Activated CD8-positive, alpha-beta memory T cell treated with anti-CD3 and anti-CD28 coated beads, Interleukin-2, amount 50 U/mL, for 1 hour (primary cell): ENCODE results near the gene GRAMD2B.

ENCODE experiments used
- DNase-seq: peaks from one replicate; pipeline ENCODE4 v3.0.0-alpha.2; 2020; ENCODE audit errors: extremely low read depth

GRAMD2B gene

GRCh38 chr5:126477294-126478117, 54.3 kb downstream of the GRAMD2B start:
- no peak for DNase-seq

- no peak for DNase-seq
Observed at GRCh38 chr5:126479810-126480209, 56.6 kb downstream of the GRAMD2B start.

DNA sequence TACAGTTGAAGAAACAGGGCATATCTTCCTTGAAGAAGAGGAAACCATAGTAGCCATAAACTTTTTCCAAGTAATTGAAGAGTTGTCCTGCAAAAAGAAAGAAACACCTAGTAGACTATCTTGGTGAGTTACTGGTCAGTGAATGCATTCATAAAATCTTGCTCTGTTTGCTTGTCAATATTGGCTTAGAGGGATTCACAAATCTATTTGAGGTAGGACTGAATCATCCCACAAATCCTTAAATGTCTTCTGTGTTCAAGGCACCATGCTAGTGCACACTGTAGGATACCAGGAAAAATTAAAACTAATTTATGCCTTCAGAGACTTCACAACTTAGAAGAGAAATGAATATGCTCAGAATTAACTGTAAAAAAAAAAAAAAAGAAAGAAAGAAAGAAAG, 57.6 kb downstream of the GRAMD2B start:
- no peak for DNase-seq

- no peak for DNase-seq
Observed at GRCh38 chr5:126481243-126481642, 58.0 kb downstream of the GRAMD2B start.

GRCh38 chr5:126482591-126482990, 59.4 kb downstream of the GRAMD2B start:
- DNase-seq: no peak

- no peak for DNase-seq
Observed at GRCh38 chr5:126483156-126483555, 59.9 kb downstream of the GRAMD2B start.

DNA sequence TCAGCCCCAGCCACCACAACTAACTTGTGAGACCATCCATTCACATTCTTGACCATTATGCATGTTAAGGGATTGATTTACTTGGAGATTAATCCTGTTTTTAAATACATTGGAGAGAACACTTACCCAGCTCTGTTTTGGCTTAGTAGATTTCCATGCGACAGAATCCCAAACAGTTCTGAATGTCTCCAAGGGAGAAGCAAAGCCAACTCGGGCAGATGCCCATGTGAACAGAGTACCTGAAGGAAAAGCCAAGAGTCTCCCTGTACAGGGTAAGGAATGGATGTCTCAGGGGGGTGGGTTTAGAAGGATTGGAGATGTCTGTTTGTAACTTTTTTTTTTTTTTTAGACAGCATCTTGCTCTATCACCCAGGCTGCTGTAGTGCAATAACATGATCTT, 61.0 kb downstream of the GRAMD2B start:
- no peak for DNase-seq

DNA sequence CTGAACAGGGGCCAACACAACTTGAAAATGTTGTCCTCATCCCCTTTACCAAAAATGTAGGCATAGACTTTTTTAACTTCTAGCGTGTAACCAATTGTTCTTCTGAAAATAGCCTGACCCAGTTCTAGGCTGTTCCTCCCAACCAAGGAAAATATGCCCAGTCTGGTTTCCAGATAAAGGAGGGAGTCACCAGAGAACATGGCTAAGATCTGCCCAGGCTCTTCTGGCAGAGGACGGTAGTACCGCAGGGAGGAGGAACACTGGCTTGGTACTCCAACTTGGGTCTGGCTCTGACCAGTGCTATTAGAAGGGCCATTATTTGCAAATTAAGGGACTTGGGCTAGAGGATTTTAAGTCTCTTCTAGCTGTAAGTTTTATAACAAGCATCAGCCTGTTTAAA, 63.1 kb downstream of the GRAMD2B start:
- no peak for DNase-seq

DNA sequence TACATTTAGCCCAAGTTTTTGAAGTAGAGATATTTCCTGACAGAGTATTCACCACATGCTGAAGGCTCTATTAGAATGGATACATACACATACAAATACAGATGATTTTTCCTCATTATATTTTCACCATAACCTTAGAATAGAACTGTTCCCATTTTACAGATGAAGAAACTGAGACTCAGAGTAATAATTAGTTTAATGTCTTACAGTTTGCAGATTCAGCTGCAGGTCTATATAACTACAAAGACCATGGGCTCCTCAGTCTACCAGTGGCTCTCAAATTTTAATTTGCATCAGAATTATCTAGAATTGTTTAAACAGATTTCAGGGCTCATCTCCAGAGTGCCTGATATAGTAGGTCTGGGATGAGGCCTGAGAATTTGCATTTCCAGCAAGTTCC, 64.4 kb downstream of the GRAMD2B start:
- DNase-seq: no peak

- DNase-seq: no peak
Observed at GRCh38 chr5:126488443-126489065, 65.3 kb downstream of the GRAMD2B start.

DNA sequence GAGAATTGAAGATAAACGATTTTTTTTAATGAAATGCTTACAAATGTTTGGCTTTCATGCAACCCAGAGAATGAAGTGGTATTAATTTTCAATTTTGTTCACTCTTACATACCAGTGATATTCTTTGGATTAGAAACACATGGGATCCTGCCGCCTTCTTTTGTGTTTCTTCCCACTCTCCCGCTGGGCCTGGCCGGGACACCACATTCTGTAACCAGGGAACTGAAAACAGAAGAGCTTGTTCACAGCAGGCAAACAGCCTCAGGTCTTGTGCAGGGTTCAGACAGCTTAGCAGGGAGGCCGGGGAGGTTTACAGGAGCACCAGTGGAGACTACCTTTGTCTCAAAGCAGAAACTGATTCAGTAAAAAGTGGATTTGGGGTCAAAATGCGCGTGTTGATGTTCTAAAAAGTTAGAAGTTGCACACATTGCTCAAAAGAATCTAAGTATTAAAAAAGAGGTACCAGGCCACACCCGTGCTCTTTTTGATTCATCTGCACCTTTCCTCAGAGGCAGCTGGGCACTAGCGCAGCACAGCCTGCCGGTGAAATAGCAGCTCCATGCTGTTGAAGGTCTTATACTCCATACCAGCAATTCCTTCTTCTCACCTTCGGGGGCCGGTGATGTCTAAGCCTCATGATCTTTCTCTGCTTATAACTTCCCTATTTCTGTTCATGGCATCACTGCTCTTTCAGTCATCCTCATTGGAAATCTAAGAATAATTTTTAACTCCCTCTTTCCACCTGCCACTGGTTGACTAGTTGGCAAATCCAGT, 67.1 kb downstream of the GRAMD2B start:
- no peak for DNase-seq

DNA sequence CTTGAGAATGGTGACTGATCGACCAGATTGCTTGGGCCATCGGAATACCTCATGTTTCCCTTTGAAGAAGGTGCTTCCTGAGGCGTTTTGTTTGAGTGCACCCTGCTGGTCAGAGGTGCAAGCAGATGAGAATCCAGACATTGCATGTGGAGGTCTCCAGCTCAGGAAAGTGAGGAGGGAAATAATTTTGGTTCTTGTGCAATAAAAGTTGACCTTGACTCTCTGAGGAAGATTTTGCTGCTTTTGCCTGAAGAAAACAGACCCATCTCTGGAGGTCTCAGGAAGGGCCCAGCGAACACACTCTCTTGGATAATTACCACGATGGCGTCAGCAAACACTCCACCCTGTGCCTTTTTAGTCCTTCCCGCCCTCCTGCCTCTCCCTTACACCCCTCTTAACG, 69.7 kb downstream of the GRAMD2B start:
- DNase-seq: no peak

- no peak for DNase-seq
Observed at GRCh38 chr5:126494393-126494792, 71.2 kb downstream of the GRAMD2B start.

DNA sequence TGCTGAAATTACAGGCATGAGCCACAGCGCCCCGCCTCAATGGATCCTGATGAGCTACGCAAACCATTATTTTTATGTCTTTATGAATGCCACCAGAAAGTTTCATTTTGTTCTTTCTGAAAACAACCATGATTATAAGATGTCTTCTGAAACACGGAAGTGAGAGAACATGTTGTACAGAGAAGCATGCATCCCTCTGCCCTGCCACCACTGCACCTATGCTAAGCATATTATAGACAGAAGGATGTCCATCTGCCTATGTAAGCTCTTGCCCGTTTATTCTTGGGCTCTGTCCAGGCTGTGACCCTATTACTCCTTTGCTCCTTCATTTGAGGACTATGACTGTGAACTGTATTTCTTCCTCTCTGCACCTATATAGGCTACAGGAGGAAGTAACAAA, 74.3 kb downstream of the GRAMD2B start:
- no peak for DNase-seq

DNA sequence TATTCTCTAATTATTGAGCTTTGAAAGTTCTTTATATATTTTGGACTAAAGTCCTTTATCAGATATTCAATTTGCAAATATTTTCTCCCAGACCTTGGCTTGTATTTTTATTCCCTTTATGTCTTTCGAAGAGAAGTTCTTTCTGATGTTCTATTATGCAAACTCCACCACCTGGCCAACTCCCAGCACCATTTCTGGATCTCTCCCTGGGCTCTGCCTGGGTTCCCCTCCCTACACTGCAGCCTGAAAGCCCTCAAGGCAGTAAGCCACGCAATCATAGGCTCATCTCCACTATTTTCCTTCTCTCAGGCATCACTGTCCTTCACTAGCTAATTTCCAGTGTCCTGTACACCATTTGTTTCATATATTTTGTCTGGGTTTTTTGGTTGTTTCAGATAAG, 76.1 kb downstream of the GRAMD2B start:
- no peak for DNase-seq

DNA sequence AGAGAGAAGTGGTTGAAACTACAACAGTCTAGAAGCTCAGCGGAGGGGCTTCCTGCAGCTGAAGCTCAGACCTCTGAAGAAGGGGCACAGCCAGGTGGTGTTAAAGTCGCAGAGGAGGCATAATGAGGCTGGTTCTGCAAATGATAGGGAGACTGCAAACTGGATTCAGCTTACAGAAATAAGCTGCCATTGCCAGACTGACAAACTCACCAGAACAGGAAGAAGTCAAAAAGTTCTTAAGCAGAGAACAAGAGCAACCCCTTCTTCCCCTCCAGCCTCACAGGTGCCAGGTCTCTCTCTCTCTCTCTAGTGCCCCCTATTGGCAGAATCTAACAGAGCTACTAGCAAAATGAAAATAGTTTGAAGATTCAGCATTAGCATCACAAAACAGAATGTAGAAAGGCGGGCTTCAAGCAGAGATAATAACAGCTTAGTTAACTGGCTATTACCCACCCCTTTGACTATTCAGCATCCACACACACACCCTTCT, 76.7 kb downstream of the GRAMD2B start:
- peak; percentile 12 for DNase-seq

- DNase-seq: no peak
Observed at GRCh38 chr5:126501448-126501847, 78.2 kb downstream of the GRAMD2B start.

DNA sequence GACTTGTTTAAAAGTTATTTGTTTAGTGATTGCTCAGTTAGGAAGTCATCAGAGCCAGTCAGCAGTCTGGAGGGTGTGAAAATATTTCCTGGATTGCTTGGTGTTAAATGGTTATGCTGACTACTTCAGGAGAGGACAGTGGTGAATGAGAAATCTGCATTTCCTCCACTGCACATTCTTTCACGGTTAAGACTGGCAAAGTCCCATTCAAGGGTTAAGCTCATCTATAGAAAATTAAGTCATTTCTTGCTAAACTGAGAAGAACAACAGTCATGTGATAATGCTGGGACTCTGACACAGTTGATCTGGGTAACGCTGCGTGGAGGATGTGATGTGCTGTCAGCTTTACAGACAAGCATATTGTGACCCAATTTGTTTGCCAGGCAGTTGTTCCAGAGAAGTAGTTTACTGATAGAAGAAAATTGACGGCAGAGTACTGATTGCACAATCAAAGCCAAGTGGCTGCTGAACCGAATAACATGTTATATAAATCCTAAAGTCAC, 80.4 kb downstream of the GRAMD2B start:
- DNase-seq: no peak

GRCh38 chr5:126506079-126506478, 82.9 kb downstream of the GRAMD2B start:
- DNase-seq: no peak

- no peak for DNase-seq
Observed at GRCh38 chr5:126508251-126508961, 85.2 kb downstream of the GRAMD2B start.

DNA sequence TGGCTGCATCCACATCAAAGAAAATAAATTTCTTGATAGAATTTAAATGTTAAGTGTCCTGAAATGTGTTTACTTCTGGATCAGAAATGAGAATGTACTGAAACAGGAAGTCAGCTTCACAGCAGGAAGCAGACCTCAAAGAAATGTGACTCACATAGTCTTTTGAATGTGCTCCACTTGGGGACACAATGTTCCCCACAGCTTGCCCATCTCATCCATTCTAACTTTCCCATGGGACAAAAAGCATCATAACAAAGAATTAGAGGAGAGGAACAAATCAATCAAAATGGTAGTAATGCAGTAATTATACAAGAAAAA, 85.7 kb downstream of the GRAMD2B start:
- DNase-seq: no peak

GRCh38 chr5:126509339-126509738, 86.1 kb downstream of the GRAMD2B start:
- no peak for DNase-seq
